NCI-H2227 (cell line): ENCODE results near the gene TNS3.

ENCODE experiments used
- DNase-seq: peaks from one replicate; lab custom pipeline; 2025; ENCODE audit not compliant: unreplicated experiment; lab: John Stamatoyannopoulos, UW

Gene TNS3

GRCh38 chr7:47582764-47583738, 1.1 kb upstream of the TNS3 start:
- DNase-seq: no peak

- no peak for DNase-seq
Observed at GRCh38 chr7:47581438-47581803, 490 bp downstream of the TNS3 start.

- DNase-seq: no peak
Observed at GRCh38 chr7:47580811-47581331, 1.0 kb downstream of the TNS3 start.

GRCh38 chr7:47580175-47580706, 1.7 kb downstream of the TNS3 start:
- no peak for DNase-seq

- DNase-seq: no peak
Observed at GRCh38 chr7:47579458-47579857, 2.5 kb downstream of the TNS3 start.

- no peak for DNase-seq
Observed at GRCh38 chr7:47578579-47579270, 3.2 kb downstream of the TNS3 start.

GRCh38 chr7:47577321-47577919, 4.5 kb downstream of the TNS3 start:
- no peak for DNase-seq

- no peak for DNase-seq
Observed at GRCh38 chr7:47576866-47577306, 5.0 kb downstream of the TNS3 start.

GRCh38 chr7:47576031-47576865, 5.7 kb downstream of the TNS3 start:
- no peak for DNase-seq

- no peak for DNase-seq
Observed at GRCh38 chr7:47574482-47575329, 7.2 kb downstream of the TNS3 start.

GRCh38 chr7:47573758-47574481, 8.0 kb downstream of the TNS3 start:
- no peak for DNase-seq

GRCh38 chr7:47572939-47573757, 8.8 kb downstream of the TNS3 start:
- DNase-seq: no peak

GRCh38 chr7:47572094-47572445, 9.8 kb downstream of the TNS3 start:
- no peak for DNase-seq

GRCh38 chr7:47571331-47572093, 10.4 kb downstream of the TNS3 start:
- no peak for DNase-seq

GRCh38 chr7:47570649-47571050, 11.3 kb downstream of the TNS3 start:
- no peak for DNase-seq

GRCh38 chr7:47568547-47568946, 13.4 kb downstream of the TNS3 start:
- no peak for DNase-seq

- no peak for DNase-seq
Observed at GRCh38 chr7:47568056-47568455, 13.9 kb downstream of the TNS3 start.
